Stimulated activated CD4-positive, alpha-beta T cell treated with anti-CD3 and anti-CD28 coated beads, Interleukin-4, amount 100 ng/mL, for 48 hours (primary cell): ENCODE data around the gene POLR1A.

Experiments
- DNase-seq, 2 donors: peaks; one replicate each; pipeline ENCODE4 v3.0.0-alpha.2; 2020; ENCODE audit warnings: low read depth in 2 of 2

The POLR1A gene

DNA sequence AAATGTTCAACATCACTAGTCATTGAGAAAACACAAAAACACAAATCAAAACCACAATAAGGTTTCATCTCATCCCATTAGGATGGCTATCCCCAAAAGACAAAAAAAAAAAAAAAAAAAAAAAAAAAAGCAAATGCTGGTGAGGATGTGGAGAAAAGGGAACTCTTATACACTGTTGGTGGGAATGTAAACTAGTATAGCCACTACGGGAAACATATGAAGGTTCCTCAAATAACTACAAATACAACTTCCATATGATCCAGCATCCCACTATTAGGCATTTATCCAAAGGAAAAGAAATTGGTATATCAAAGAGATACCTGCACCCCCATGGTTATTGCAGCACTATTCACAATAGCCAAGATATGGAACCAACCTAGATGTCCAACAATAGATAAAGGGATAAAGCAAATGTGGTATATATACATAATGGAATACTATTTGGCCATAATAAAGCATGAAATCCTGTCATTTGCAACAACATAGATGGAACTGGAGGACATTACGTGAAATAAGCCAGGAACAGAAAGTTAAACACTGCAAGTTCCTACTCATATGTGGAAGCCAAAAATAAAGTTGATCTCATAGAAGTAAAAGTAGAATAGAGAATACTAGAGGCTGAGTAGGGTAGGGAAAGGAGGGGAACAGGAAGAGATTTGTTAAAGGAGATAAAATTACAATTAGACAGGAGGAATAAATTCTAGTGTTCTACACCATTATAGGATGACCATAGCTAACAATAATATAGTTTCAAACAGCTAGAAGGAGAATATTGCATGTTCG is 8.4 kb downstream of the POLR1A start:
- no peak for DNase-seq

DNA sequence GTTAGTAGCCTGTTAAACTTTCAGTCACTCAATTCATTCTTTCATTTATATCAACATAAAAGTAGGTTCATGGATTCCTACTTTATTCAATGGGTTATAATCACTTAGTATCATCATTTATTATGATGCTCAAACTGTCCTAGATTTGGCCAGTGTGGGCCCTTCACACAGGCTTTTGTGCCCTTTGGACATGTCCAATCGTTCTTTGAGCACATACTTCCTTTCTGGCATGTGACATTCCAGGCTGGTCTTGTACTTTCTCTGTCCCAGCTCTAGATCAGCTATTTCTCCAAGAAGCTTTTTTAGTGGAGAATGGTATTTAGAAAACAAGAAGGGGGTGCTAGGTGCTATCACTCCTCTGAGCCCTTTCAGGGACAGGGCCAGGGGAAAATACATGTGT is 11.5 kb downstream of the POLR1A start:
- DNase-seq: no peak

DNA sequence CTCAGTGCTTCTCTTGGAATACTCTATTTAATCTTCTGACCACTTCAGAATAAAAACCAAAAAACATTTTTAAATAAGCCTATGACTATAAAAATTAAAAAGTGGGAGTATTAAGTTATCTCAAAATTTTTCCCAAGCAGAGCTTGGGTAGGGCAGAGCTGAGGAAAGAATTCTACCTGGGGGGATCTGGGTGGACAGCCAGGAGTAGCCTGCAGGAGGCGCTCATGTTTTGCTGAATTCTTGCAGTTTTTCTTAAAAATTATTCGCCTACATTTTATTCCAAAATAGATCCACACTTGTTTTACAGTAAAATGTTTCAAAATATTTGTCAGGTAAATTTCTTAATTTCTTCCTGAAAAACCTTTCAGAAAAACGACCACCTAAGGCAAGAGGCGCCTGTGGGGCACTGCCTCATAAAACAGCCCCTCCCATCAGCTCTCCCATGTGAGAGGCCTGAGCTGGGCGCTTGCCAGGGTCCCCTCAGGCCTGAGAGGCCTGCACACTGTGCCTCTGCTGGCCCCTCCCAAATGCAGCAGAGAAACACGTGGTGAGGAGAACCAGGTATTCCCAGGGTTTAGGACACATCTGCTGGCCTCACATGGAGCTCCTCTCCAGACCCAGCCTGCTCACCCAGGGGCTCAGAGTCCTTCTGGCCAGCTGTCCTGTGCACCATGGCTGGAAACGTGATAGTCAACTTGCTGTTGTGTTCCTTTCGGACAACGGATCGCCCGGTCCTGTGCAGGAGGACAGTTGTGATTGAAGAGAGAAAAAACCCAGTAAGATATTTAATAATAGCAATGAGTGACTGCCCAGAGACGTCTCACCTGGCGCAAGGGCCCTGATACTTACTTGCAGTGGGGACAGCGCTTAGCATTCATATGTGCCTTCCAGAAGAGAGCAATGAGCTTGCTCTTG is 17.5 kb downstream of the POLR1A start:
- DNase-seq: no peak

DNA sequence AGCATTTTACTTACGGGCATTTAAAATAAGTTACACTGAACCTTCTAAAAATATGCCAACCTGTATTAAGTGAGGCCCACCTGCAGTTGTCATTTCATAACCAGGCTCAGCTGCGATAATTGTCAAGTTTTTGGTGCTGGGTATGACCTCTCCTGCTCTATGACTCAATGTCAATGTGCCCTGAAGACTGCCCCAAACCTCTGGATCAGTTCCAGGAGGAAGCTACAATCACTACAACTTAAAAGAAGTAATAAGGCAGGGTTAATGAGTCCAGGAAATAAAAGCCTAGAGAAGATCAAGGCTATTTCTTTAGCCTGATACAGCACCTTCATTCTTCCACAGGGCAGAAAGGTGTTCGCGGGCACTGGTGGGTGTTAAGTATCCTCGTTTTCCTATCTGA is 22.9 kb downstream of the POLR1A start:
- no peak for DNase-seq

DNA sequence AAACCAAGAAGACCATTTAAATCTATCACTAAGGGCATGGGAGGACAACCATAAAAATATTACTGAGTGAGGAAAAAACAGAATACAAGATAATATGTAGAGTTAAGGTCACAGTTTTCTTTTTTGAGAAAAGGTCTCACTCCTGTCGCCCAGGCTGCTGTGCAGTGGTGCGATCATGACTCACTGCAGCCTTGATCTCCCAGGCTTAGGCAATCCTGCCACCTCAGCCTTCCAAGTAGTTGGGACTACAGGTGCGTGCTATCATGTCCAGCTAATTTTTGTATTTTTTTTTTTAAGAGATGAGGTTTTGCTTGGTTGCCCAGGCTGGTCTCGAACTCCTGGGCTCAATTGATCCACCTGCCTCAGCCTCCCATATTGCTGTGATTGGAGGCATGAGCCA is 24.0 kb downstream of the POLR1A start:
- no peak for DNase-seq

DNA sequence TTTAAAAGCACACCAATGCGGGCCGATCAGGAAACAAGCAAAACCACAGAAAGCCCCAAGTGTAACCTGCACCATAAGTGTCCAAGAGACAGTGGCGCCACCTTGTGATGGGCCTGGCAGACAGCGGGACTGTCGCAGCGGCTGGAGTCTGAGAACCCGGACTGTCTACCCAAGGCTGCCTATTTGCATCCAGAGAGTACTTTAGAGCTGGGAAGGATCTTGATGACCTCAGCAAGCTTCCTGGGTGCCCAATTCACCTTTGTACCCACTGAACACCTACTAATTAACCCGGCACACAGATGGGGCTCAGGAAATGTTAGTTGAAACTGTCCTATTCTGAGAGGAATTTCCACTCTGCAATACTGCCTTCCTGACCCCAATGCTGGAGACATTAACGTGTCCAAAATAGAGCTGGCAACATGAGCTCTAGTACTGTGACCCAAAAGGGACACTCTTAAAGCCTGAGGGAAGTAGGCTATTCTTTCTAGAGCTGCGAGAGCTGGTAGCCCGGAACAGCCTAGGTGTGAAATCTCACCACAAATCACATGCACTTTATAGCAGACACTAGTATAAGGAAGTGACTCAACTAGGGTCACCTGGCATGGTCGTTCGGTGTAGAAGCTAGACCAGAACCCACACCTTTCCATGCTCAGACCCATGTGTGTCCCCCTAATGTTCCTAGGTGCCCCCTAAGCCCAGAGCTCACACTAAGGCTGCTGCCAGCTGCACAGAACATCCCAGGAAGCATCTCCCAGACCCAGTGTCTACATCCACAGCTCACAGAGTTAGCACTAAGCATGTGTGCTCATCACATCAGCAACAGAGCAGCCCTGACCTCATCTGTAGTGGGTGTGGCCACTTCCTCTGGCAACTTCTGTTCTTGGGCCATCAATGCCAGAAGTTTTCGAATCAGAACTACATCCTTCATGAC is 25.4 kb downstream of the POLR1A start:
- peak; percentile 66 to 72 for DNase-seq

DNA sequence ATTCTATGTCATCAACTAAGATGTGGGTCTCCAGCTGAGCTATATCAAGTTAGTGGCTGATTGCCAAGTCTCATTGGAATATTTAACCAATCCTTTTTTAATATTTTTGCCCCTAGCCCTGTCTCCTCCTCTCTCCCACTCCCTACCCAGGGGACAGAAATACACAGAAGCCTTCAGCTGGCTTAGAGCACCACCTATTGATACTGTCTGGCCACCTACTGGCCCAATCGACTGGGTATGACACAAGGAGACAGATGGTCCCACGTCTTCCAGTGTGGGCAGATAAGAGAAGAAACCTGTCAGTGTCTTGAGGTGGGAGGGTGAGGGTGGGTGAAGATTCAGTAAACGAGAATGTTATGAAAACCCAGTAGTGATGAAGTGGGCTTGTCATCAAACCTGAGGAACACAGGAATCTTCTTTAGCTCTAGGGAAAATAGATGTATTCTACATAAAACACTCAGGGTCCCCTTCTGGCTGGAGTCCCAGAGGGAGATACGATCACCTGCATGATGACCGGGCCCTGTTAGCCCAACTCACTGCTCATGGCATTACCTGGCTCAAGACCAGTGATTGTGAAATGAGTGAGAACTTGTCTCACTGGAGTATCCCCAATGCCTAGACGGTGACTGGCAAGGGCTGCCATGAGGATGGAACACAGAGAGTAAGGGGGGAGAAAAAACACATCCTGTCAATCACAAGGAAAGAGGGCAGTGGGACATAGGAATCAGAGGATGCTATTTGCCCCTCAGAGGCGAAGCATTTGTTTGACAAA is 26.7 kb downstream of the POLR1A start:
- DNase-seq: no peak

DNA sequence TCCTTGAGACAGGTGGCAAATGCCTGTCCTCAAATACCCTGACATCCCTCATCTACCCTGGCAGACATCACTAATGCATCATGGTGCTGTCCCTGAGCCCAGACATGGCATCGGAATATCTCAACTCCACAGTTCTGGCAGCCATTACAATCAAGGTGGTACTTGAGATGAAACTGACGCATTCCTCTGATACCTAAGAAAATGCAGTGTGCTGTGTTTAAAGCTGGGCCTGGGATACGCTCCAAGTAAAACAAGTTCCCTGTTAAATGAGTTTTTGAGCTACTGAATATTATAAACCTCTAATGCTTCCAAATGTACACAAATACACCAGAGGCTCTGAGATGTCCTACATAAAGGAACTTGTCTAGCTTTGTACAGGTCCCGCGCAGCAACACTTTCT is 29.8 kb downstream of the POLR1A start:
- no peak for DNase-seq

DNA sequence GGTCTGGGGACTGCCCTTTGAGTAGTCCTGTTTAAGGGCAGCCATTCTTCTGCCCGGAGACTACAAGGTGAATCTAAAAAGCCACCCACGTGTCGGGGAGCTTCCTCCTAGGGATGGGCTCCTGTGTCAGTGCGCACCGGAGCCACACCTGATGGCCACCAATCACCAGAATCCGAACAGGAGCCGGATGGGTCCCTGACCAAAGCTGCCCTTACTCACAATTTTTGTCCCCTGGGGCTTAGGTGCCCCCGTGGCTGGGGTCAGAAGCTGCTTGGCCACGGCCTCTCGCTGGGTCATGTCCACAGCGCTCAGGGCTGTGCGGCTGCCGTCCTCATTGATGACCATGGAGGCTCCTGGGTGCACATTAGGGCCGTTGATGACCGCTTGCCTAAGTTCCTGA is 30.9 kb downstream of the POLR1A start:
- no peak for DNase-seq

DNA sequence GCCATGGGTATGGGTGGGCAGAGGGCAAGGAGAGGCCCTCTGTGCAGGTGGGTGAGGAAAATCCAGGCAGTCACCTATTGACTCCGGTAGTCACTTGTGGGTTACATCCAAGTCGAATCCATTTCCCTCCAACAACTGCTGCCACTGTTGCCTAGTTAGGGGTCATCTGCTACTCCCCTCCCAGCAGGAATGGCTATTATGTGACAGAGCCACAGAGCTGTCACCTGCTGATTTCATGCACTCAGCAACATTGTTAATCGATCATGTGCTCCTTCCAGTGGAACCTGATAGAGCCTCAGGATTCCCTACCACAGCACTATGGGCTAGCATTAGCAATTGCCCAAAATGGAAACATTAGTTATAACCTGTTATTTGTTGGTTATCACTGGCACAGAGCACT is 31.4 kb downstream of the POLR1A start:
- DNase-seq: no peak

DNA sequence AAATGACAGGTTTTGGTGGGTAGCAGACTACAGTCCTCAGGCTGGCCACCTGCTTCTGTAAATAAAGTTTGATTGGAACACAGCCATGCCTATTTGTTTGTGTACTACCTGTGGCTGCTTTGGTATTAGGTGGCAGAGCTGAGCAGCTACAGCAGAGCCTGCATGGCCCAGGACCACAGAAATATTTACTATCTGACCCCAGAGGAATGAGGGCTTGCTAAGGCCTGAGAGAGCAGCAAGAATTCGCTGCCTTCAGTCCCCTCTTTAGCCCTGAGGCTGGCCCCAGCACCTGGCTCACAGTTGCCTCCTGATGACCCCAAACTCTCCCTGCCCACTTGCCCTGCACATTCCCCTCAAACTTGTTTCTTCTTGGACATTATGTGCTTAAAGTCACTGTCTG is 32.5 kb downstream of the POLR1A start:
- DNase-seq: no peak

DNA sequence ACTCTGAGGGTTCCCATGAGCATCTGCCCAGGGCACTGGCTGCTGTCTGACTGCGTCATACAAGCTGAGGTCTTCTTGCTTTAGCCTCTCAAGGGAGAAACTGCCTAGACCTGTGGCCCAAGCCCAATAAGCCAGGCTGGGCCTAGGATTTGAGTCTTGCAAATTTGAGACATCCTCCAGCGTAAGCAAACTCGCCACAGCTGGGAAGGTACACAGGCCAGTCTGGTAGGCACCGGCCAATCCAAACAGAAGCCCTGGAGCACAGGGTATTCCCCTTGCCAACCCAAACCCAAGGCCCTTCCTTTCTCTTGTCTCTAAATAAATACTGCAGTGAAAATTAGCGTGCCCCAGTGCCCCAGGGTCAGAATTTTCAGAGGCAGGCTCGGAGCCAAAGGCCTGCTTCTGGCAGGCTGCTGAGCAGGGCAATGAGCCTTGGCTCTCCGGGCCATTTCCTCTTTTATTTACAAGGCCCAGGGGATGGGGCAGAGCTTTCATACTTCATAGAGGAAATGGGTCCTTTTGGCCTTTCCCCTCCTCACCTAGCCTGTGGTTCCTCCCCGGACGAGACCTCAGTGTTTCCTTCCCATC is 33.3 kb downstream of the POLR1A start:
- DNase-seq: no peak

DNA sequence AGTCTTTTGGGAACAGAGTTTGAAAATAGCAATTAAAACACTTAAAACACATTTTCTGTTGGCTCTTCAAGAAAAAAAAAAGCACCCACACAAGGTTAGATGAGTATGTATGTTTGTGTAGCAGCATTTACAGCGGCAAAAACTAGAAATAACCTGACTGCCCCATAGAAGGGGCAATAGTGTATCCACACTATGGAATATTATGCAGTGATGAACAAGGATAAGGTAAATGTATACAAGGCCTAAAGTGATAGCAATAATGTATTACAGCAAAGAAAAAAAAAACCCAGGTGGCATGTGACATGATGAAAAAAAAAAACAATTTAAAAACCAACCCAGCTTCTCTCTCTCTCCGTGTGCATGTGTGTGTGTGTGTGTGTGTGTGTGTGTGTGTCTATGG is 34.8 kb downstream of the POLR1A start:
- no peak for DNase-seq

DNA sequence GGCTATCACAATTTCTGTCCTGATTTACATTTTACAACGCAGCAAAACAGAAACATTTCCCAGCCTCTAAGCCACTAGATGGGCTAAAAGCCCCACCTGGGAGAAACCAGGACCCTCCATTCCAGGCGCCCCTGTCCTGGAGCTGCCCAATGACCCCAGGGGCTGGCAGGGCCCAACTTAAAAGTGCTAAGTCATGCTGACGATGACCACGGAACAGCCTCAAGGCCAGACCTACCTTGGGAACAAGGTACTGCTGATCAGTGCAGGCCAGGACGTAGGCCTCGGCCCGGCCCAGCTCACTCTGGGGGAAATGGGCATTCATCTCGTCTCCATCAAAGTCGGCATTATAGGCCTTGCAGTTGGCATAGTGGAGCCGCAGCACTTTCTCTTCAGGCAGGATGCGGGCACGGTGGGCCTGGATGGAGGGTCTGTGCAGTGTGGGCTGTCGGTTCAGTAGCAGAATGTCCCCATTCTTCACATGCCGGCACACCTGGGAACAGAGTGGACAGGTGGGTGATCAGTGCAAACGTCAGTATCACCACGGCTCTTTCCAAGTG is 35.8 kb downstream of the POLR1A start:
- no peak for DNase-seq

DNA sequence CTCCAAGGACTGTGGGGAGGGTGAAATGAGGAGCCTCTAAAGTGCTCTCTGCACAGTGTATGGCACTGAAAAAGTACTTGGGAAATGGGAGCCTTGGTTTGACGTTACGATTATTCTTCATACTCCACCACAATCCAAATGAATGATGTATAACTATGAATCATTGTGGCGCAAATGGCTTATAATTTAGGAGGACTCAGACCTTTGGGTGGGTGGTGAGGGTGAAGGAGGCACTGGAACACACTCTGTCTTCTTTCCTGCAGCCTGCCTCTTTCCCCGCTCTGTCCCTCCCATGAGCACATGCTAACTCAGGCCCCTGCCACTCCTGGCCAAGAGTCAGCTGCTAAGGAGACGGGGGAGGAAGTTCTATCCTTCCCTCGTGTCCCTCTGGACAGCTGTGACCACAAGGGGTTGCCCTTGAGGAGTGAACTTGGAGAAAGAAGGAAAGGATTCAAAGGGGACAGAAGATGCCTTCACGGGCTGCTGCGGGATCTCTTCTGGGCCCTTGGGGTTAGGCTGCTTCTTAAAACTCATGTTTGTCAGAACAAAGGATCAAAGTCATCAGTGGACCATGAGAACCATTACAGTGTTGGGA is 36.5 kb downstream of the POLR1A start:
- DNase-seq: no peak

DNA sequence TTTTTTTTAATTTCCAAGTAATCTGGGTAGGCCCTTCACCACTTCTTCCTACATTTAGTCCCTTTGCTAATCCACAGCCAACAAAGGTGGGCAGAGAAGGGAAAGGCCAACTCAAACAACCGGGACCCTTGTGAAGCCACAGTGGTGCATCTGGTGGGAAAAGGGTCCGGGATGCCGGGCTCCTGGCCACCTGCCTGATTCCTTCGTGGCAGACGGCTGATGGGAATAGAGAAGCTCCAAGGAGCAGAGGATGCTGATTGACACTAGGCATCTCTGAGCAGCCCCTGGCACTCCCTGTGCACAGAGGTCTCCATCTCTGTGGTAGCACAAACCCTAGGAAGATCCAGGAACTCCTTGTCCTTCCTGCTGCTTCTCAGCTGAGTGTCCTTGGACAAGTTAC is 37.0 kb downstream of the POLR1A start:
- DNase-seq: no peak

DNA sequence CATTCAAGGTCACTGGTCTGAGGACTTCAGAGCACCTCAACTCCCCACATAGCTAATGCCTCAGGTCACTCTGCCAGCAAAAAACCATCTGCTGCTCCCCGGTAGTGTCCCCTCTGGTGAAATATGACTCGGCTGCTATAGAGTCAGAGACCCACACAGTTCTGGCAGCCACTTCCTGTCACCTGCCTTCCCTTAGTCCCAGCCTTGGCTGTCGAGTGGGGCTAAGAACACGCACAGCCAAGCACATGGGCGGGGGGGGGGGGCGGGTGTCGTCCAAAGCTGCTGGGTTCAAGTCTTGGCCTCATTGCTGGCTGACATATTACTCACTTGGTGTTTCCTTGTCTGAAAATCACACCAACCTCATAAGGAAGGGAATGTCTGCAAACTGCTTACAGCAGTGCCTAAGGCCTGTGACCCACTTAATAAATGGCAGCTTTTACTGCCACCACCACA is 37.5 kb downstream of the POLR1A start:
- DNase-seq: peak in 1 of 2 donors; percentile 8

DNA sequence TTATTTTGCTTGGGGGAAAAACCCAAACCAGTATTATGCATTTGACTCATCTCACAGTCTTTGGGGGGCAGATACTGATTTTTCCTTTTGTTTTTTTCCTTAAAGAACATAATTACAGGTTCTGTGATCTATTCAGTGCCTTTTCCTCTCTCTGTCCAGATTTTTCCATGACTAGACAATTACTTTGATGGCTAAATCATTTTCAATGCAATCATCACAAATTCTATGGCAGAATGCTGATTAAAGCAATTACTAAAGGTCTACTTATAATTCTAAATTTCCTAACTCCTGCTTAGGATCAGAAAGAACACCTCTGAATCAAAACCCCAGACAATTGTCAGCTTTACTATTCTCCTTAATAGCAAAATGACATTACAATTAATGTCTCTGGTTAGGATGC is 38.8 kb downstream of the POLR1A start:
- DNase-seq: no peak

DNA sequence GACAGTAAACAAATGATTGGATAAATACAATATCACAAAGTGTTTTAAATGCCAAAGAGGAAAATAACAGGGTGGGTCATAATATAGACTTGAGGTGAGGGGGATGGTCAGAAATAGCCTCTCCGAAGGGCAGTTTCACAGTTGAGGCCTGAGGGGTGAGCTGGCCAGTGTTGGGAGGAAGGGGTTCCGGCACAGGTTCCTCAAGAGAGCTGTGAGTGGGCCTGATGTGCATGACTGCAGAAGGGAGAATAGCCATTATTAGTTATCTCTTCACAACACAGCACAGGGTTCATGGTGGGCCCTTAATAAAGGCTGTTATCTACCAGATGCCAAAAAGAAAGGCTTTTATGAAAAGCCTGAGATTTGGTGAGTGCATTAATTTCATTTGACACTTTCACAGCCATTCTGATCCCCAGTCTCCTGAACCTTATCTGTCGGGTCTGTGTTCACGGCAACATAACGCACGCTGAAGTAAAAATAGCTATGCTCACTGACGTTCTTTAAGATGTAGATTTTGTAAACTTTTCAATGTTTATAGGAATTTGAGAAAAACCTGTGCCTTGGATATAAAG is 39.6 kb downstream of the POLR1A start:
- DNase-seq: no peak

DNA sequence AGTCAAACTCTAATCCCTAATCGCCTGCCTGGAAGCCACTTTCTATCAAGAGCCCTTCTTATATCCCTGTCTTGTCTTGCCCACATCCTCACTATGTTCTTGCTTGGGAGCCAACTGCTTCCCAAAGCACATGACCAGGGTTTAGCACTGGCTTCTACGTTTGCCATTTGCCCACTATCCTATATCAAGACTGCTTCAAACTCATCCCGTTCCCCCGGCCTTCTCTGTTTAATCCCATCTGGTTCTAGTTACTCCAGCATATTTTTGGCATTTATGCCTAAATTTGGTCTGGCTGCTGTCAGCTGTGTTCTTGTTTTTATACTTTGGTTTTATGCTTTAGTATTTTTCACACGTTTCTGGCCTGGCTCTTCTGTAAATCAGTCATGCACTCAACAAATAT is 40.2 kb downstream of the POLR1A start:
- DNase-seq: no peak
